ENCODE measurements around the gene FOSL1.

FOSL1 gene

DNA sequence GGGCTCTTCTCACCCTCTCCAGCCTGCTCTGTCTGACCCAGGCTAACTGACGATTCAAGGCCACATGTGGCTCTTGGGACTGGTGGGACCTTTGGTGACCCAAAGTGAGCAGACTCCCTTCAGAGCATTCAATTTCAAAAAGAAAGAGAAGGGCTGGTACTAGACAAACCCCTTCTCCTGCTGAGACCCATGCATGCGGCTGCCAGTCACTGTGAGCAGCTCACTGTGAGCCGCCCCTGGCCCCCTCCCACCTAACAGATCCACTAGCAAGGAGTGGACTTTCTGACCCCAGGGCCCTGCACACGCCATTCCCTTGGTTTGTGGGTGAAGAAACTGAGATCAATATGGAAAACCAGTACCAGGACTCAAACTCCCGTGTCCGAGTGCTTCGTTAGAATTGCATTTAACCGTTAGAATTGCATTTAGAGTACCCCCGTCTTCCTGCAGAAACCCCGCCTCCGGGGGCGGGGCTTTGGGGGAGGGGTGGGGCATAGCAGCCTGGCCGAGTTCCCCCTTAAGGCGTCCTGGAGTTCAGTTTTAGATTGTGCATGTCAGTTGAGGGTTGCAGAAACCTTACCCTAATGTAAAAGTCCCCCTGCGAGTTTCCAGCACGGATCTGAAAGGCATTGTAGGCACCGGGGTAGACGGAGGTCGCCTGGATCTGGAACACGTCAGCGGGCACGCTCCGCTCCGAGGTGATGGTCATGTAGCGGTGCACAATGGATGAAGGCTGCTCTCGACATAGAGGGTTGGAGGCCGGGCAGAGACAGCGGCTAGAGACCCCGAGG lies 32.7 kb downstream of the FOSL1 start:
- no peaks in the 10 kb centered on the region for H3K27me3 ChIP-seq (ENCODE audit: low read length)
- H3K27ac ChIP-seq (ENCODE audit: low read depth, low read length) = no peak overlapping the region
- no peak overlapping the region for H3K9ac ChIP-seq (ENCODE audit: low read length)
- no peak for TF ChIP-seq EZH2phosphoT487 (conservative IDR thresholded peaks at IDR 0.05; ENCODE audit: low read length)
- TF ChIP-seq, protein P1, sequence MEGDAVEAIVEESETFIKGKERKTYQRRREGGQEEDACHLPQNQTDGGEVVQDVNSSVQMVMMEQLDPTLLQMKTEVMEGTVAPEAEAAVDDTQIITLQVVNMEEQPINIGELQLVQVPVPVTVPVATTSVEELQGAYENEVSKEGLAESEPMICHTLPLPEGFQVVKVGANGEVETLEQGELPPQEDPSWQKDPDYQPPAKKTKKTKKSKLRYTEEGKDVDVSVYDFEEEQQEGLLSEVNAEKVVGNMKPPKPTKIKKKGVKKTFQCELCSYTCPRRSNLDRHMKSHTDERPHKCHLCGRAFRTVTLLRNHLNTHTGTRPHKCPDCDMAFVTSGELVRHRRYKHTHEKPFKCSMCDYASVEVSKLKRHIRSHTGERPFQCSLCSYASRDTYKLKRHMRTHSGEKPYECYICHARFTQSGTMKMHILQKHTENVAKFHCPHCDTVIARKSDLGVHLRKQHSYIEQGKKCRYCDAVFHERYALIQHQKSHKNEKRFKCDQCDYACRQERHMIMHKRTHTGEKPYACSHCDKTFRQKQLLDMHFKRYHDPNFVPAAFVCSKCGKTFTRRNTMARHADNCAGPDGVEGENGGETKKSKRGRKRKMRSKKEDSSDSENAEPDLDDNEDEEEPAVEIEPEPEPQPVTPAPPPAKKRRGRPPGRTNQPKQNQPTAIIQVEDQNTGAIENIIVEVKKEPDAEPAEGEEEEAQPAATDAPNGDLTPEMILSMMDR (IDR thresholded peaks at IDR 0.05; ENCODE audit: insufficient read depth, low read length, poor library complexity, severe bottlenecking) = no peak
- no peak overlapping the region for H3K4me2 ChIP-seq (ENCODE audit: low read depth, low read length, poor library complexity, severe bottlenecking)
- no peaks in the 10 kb centered on the region for H4K20me1 ChIP-seq (ENCODE audit: low read depth, low read length)
- H3K9me2 ChIP-seq (replicated peaks; ENCODE audit: insufficient read depth, low read length) = no peaks in the 10 kb centered on the region
- no peaks in the 10 kb centered on the region for H3K9me3 ChIP-seq (ENCODE audit: insufficient read depth, low read length)
- H3F3A ChIP-seq (ENCODE audit: insufficient read depth) = no peaks in the 10 kb centered on the region
- no peaks in the 10 kb centered on the region for H3K79me2 ChIP-seq (ENCODE audit: insufficient read depth, low read length)
- H3K4me3 ChIP-seq (ENCODE audit: insufficient read depth, low read length, poor library complexity, severe bottlenecking) = no peak overlapping the region
- H3K36me3 ChIP-seq (ENCODE audit: low read length) = no peaks in the 10 kb centered on the region
- no peak overlapping the region for H2AFZ ChIP-seq (ENCODE audit: low read depth, low read length, severe bottlenecking)

DNA sequence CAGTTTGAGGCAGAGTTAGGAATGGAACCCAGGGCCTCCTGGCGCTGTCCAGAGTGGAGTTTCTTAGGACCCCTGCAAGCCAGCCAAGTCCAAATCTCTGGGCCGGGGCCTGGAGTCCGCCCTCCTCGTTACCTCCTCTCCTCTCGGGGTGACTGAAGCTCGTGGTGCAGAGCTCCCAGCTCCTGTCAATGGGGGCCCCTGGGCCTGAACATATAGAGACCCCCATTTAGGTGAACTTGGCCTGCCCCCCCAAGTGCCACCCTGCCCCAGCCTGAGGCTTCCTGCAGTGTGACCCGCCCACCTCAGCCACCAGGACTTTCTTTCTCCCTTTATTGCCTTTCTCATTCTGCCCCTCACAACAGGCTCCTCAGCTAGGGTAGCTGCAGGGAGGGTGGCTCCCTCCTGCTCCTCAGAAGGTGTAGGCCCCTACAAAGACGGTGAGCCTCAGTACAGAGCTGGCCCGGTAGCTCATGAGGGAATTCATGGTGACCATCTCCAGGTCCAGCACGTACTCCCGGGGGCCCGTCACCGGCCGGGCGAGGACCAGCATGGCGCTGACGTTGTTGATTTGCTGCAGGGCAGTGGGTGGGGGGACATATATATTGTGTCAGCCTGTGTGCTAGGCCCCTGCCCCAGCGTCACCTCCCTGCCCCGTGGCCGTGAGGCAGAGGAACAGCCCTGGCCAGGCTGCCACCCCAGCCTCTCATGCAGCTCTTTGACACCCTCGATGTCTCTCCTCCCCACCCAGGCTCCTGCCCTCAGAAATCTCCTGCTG lies 33.5 kb downstream of the FOSL1 start:
- Histone ChIP-seq H4K20me1 (ENCODE audit: low read depth, low read length) (no peaks in the 10 kb centered on the region), H3K27ac (ENCODE audit: low read depth, low read length) (no peak overlapping the region), H3K9me3 (ENCODE audit: insufficient read depth, low read length) (no peaks in the 10 kb centered on the region), H3F3A (ENCODE audit: insufficient read depth) (no peaks in the 10 kb centered on the region), H3K9ac (ENCODE audit: low read length) (no peak overlapping the region), H3K79me2 (ENCODE audit: insufficient read depth, low read length) (peaks cover 6% of the 10 kb centered on the region), H3K36me3 (ENCODE audit: low read length) (no peaks in the 10 kb centered on the region), H2AFZ (ENCODE audit: low read depth, low read length, severe bottlenecking) (no peak overlapping the region), H3K4me3 (ENCODE audit: insufficient read depth, low read length, poor library complexity, severe bottlenecking) (no peak overlapping the region), H3K27me3 (ENCODE audit: low read length) (no peaks in the 10 kb centered on the region), H3K9me2 (replicated peaks; ENCODE audit: insufficient read depth, low read length) (no peaks in the 10 kb centered on the region), H3K4me2 (ENCODE audit: low read depth, low read length, poor library complexity, severe bottlenecking) (no peak overlapping the region)
- TF ChIP-seq EZH2phosphoT487 (conservative IDR thresholded peaks at IDR 0.05; ENCODE audit: low read length) = no peak
- TF ChIP-seq, protein P1 (IDR thresholded peaks at IDR 0.05; ENCODE audit: insufficient read depth, low read length, poor library complexity, severe bottlenecking) = no peak

DNA sequence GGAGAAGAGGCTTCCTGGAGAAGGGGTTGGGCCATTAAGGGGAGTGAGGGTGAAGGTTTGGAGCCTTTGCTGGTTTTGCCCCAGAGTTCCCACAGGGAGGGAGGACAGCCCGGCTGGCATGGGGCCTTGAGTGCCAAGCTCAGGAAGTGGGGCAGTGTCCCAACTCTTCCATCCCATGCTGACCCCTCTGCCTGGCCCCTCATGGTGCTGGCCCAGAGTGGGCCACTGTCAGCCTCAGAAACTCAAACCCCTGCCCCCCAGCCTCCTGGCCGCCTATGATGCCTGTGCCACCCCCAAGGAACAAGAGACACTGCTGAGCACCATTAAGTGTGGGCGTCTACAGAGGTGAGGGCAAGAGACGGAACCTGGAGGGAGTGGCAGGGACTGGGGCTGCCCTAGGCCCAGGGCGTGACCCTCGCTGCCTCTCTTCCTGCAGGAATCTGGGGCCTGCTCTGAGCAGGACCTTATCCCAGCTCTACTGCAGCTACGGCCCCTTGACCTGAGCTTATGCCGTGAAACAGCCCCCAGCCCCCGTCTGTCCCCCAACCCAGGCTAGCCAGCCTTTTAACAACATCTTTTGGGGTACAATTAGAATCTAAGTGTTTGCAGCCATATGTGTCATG lies 34.5 kb downstream of the FOSL1 start:
- H3K4me2 ChIP-seq (ENCODE audit: low read depth, low read length, poor library complexity, severe bottlenecking) = no peak overlapping the region
- H3K79me2 ChIP-seq (ENCODE audit: insufficient read depth, low read length) = peaks cover 17% of the 10 kb centered on the region
- no peaks in the 10 kb centered on the region for H4K20me1 ChIP-seq (ENCODE audit: low read depth, low read length)
- H3K36me3 ChIP-seq (ENCODE audit: low read length) = no peaks in the 10 kb centered on the region
- no peak for TF ChIP-seq EZH2phosphoT487 (conservative IDR thresholded peaks at IDR 0.05; ENCODE audit: low read length)
- H3K27ac ChIP-seq (ENCODE audit: low read depth, low read length) = no peak overlapping the region
- H3K4me3 ChIP-seq (ENCODE audit: insufficient read depth, low read length, poor library complexity, severe bottlenecking) = no peak overlapping the region
- no peaks in the 10 kb centered on the region for H3K9me3 ChIP-seq (ENCODE audit: insufficient read depth, low read length)
- H2AFZ ChIP-seq (ENCODE audit: low read depth, low read length, severe bottlenecking) = no peak overlapping the region
- no peaks in the 10 kb centered on the region for H3K9me2 ChIP-seq (replicated peaks; ENCODE audit: insufficient read depth, low read length)
- H3K27me3 ChIP-seq (ENCODE audit: low read length) = no peaks in the 10 kb centered on the region
- no peak overlapping the region for H3K9ac ChIP-seq (ENCODE audit: low read length)
- H3F3A ChIP-seq (ENCODE audit: insufficient read depth) = no peaks in the 10 kb centered on the region
